ENCODE measurements around the gene PROZ.

- TF ChIP-seq CTCF (IDR thresholded peaks at IDR 0.05) (no peak), POLR2AphosphoS5 (IDR thresholded peaks at IDR 0.05; ENCODE audit: low read depth, low read length) (no peak), NFIC (IDR thresholded peaks at IDR 0.05; ENCODE audit: borderline replicate concordance) (no peak), JUND (IDR thresholded peaks at IDR 0.05) (no peak)
- TF ChIP-seq, protein P1, sequence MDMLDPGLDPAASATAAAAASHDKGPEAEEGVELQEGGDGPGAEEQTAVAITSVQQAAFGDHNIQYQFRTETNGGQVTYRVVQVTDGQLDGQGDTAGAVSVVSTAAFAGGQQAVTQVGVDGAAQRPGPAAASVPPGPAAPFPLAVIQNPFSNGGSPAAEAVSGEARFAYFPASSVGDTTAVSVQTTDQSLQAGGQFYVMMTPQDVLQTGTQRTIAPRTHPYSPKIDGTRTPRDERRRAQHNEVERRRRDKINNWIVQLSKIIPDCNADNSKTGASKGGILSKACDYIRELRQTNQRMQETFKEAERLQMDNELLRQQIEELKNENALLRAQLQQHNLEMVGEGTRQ (IDR thresholded peaks at IDR 0.05; ENCODE audit: borderline replicate concordance, low read depth, low read length), result no peak
Observed at GRCh38 chr13:113159701-113160100, 1.3 kb downstream of the PROZ start.

Data from SK-N-SH (cell line).